IMR-90 (cell line): ENCODE measurements around the gene TNFRSF4. TPM values are rescaled to one million over a fixed set of nuclear protein-coding genes. Genes with fewer than 3 reads are reported as not detected.

ENCODE experiments used
- ATAC-seq: fragments of 200-7000 bp; cut with Tn5 transposase; 2 replicates; pipeline ENCODE4 v1.9.1; 2020; ENCODE audit warnings: low read depth, mild to moderate bottlenecking, moderate library complexity
- BruUV-seq: library from RNA; stranded (reverse); fragments of 400-500 nt; replicated peaks from 2 replicates; lab custom pipeline; 2021; lab: Mats Ljungman, UMichigan
- CTCF ChIA-PET: fragments of 300-600 bp; formaldehyde crosslinking; extraction: SDS; loops from one replicate; lab custom pipeline; 2021; ENCODE audit warnings: antibody characterized with exemption; lab: Yijun Ruan, JAX
- POLR2A ChIA-PET: fragments of 300-600 bp; sonication (Branson Sonifier 250); formaldehyde crosslinking; loops from one replicate; lab custom pipeline; 2022; ENCODE audit warnings: antibody characterized with exemption; ENCODE audit not compliant: unreplicated experiment; lab: Charles Lee
- DNase-seq: peaks from one replicate; pipeline ENCODE4 v3.0.0; 2013
- H2AFZ ChIP-seq: replicated peaks from 2 replicates; pipeline ENCODE3; 2013; ENCODE audit warnings: low read length, mild to moderate bottlenecking; ENCODE audit not compliant: poor library complexity
- H2AK5ac ChIP-seq: 2 replicates; pipeline ENCODE4 v1.6.1; 2013; ENCODE audit warnings: low read depth, low read length, inconsistent platforms
- H2AK9ac ChIP-seq: replicated peaks from 2 replicates; pipeline ENCODE3; 2013; ENCODE audit warnings: mild to moderate bottlenecking, low read depth, low read length, moderate library complexity; ENCODE audit not compliant: poor library complexity
- H2BK120ac ChIP-seq: 2 replicates; pipeline ENCODE4 v1.6.1; 2013; ENCODE audit warnings: low read depth, low read length, inconsistent platforms
- H2BK15ac ChIP-seq: 3 replicates; pipeline ENCODE4 v1.6.1; 2013; ENCODE audit warnings: low read depth, low read length, inconsistent platforms
- H2BK20ac ChIP-seq: 2 replicates; pipeline ENCODE4 v1.6.1; 2013; ENCODE audit warnings: low read depth, mild to moderate bottlenecking, inconsistent platforms, low read length, moderate library complexity
- H2BK5ac ChIP-seq: 2 replicates; pipeline ENCODE4 v1.6.1; 2013; ENCODE audit warnings: mild to moderate bottlenecking, low read depth, low read length, inconsistent platforms; ENCODE audit not compliant: poor library complexity, severe bottlenecking
- H3K14ac ChIP-seq: replicated peaks from 2 replicates; pipeline ENCODE4 v1.6.1; 2013; ENCODE audit warnings: low read depth, low read length, inconsistent platforms
- H3K18ac ChIP-seq: 2 replicates; pipeline ENCODE4 v1.6.1; 2013; ENCODE audit warnings: low read depth, low read length, control low read depth
- H3K23ac ChIP-seq: 2 replicates; pipeline ENCODE4 v1.6.1; 2013; ENCODE audit warnings: low read depth, low read length, inconsistent platforms
- H3K27ac ChIP-seq: 2 replicates; pipeline ENCODE4 v1.5.1; 2013; ENCODE audit warnings: mild to moderate bottlenecking, control low read depth, low read length; ENCODE audit not compliant: insufficient read depth
- H3K27me3 ChIP-seq: 2 replicates; pipeline ENCODE4 v1.6.1; 2013; ENCODE audit warnings: low read length; ENCODE audit not compliant: control insufficient read depth, insufficient read depth
- H3K36me3 ChIP-seq: 2 replicates; pipeline ENCODE4 v1.6.1; 2013; ENCODE audit warnings: low read length, mixed read lengths; ENCODE audit not compliant: control insufficient read depth, insufficient read depth
- H3K4ac ChIP-seq: 2 replicates; pipeline ENCODE4 v1.6.1; 2013; ENCODE audit warnings: low read depth, low read length, inconsistent platforms
- H3K4me1 ChIP-seq: 2 replicates; pipeline ENCODE4 v1.6.1; 2013; ENCODE audit warnings: low read length, mixed read lengths; ENCODE audit not compliant: control insufficient read depth, insufficient read depth
- H3K4me2 ChIP-seq: 2 replicates; pipeline ENCODE4 v1.6.1; 2013; ENCODE audit warnings: low read depth, mild to moderate bottlenecking, control low read depth, low read length, moderate library complexity
- H3K4me3 ChIP-seq: 2 replicates; pipeline ENCODE4 v1.5.1; 2013; ENCODE audit warnings: low read depth, mild to moderate bottlenecking, control low read depth, low read length, moderate library complexity; ENCODE audit not compliant: insufficient read depth
- H3K56ac ChIP-seq: 2 replicates; pipeline ENCODE4 v1.6.1; 2013; ENCODE audit warnings: low read length, inconsistent platforms; ENCODE audit not compliant: insufficient read depth; ENCODE audit errors: extremely low read depth
- H3K79me1 ChIP-seq, 2 experiments: 2 replicates each; pipeline ENCODE4 v1.6.1; 2013; ENCODE audit warnings: low read length in 2 of 2, inconsistent platforms in 1 of 2, low read depth in 1 of 2
- H3K9ac ChIP-seq: 2 replicates; pipeline ENCODE4 v1.6.1; 2013; ENCODE audit warnings: low read depth, low read length, control low read depth
- H3K9me1 ChIP-seq: 2 replicates; pipeline ENCODE4 v1.6.1; 2013; ENCODE audit warnings: low read length, inconsistent platforms; ENCODE audit not compliant: insufficient read depth
- H3K9me3 ChIP-seq: 2 replicates; pipeline ENCODE4 v1.6.1; 2013; ENCODE audit warnings: low read length; ENCODE audit not compliant: control insufficient read depth, insufficient read depth
- H4K20me1 ChIP-seq: 2 replicates; pipeline ENCODE4 v1.6.1; 2013; ENCODE audit warnings: low read length, inconsistent platforms; ENCODE audit not compliant: insufficient read depth
- H4K5ac ChIP-seq: 2 replicates; pipeline ENCODE4 v1.6.1; 2013; ENCODE audit warnings: mild to moderate bottlenecking, low read depth, low read length, control low read depth
- H4K8ac ChIP-seq, 2 experiments: 2 replicates each; pipeline ENCODE4 v1.6.1; 2013; ENCODE audit warnings: low read depth in 2 of 2, low read length in 2 of 2, control low read depth in 1 of 2, inconsistent platforms in 1 of 2
- H4K91ac ChIP-seq: 2 replicates; pipeline ENCODE4 v1.6.1; 2013; ENCODE audit warnings: low read depth, low read length, inconsistent platforms; ENCODE audit not compliant: insufficient read depth
- CHD1 ChIP-seq: IDR thresholded peaks from 2 replicates; pipeline ENCODE4 v1.6.1; 2012; ENCODE audit warnings: low read depth, low read length, improper control_type of control experiment
- MAFK ChIP-seq: IDR thresholded peaks from 2 replicates; pipeline ENCODE4 v1.6.1; 2012; ENCODE audit warnings: low read depth, low read length, improper control_type of control experiment
- WGBS, 2 experiments: methylation state at CpG; one replicate each; pipeline versions ENCODE4 v1.1.5 to v1.1.7; 2013; ENCODE audit warnings: missing lambda C conversion rate in 2 of 2; ENCODE audit not compliant: insufficient read length in 1 of 2; ENCODE audit errors: extremely low coverage in 2 of 2; 5-methylcytosine and 5-hydroxymethylcytosine counted together
- dilution Hi-C: fragments of 300-500 bp; cut with HindIII; formaldehyde crosslinking; loops from one replicate; pipeline ENCODE4 v1.14.3; 2018; ENCODE audit warnings: low sequenced_read_pairs; ENCODE audit not compliant: unreplicated experiment
- in situ Hi-C: fragments of 300-500 bp; cut with MboI; formaldehyde crosslinking; loops from 3 replicates; pipeline ENCODE4 v1.14.3; 2019; ENCODE audit warnings: low sequenced_read_pairs, inconsistent platforms, mixed read lengths
- intact Hi-C: fragments of 100-400 bp; cut with micrococcal nuclease; formaldehyde crosslinking; loops from 2 replicates; pipeline ENCODE4 v1.10.0; 2022
- polyA plus RNA-seq, 3 experiments: library from polyadenylated mRNA; depleted of rRNA; stranded (reverse); fragments of >200 nt; gene quantifications; 2 replicates each; pipeline ENCODE4 v1.2.3, GENCODE V29; 2012; ENCODE audit warnings: low replicate concordance in 1 of 3
- total RNA-seq: library from RNA; depleted of rRNA; stranded (reverse); fragments of >200 nt; gene quantifications from 2 replicates; pipeline ENCODE4 v1.2.3, GENCODE V29; 2012
- TF ChIP-seq, protein P1 (sequence below): fragments of 150-350 bp; IDR thresholded peaks from 2 replicates; pipeline ENCODE4 v1.6.1; 2017; ENCODE audit warnings: mild to moderate bottlenecking, antibody characterized with exemption, low read length, low read depth

TNFRSF4 gene
- total and polyA plus RNA-seq, 2 of the 4 experiments (the other 2 are of a cell fraction) = 0.15 TPM; not detected in 1

DNA sequence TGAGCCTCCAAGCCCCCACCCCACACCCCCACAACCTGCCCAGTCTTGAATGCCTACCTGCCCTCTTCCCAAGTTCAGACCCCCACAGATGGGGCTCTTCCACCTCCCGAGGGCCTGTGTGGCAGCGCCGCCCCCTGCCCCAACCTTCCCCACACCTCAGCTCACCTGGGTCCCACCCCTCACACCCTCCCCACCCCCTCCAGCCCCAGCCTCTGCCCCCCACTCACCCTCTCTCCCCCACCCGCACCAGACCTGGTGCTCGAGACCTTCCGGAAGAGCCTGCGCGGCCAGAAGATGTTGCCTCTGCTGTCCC lies 16.8 kb downstream of the TNFRSF4 start:
- dilution Hi-C loops (no loop called here), in situ Hi-C loops (no loop called here), intact Hi-C loops (no loop called here)
- WGBS, 2 experiments = 82% methylated on average over 6 of the region's 8 CpGs; no CpG with 5 or more reads in 1 of the 2 experiments
- ATAC-seq (no peak), DNase-seq (no peak)
- no peak overlapping the region for H2AFZ ChIP-seq
- CTCF ChIA-PET = no interaction called here
- H2BK120ac ChIP-seq = no peak overlapping the region
- no peaks in the 10 kb centered on the region for H3K9me1 ChIP-seq
- POLR2A ChIA-PET = no interaction called here
- no peak overlapping the region for H3K4me3 ChIP-seq
- no peak overlapping the region for H3K14ac ChIP-seq
- H3K9ac ChIP-seq = no peak overlapping the region
- no peak overlapping the region for H2AK9ac ChIP-seq
- peaks cover 11% of the 10 kb centered on the region for H3K9me3 ChIP-seq
- H3K4me1 ChIP-seq = no peaks in the 10 kb centered on the region
- no peak overlapping the region for H4K91ac ChIP-seq
- BruUV-seq = no TSS peak
- H3K4me2 ChIP-seq = no peak overlapping the region
- no peak overlapping the region for H2AK5ac ChIP-seq
- H3K56ac ChIP-seq = no peak overlapping the region
- no peaks in the 10 kb centered on the region; the same call in 1 of the 2 replicates for H3K27me3 ChIP-seq
- no peaks in the 10 kb centered on the region for H3K36me3 ChIP-seq
- H3K18ac ChIP-seq = no peak overlapping the region
- no peak overlapping the region for H4K5ac ChIP-seq
- H4K8ac ChIP-seq = no peak overlapping the region
- no peak overlapping the region for H3K4ac ChIP-seq
- H2BK5ac ChIP-seq = no peak overlapping the region
- H3K79me1 ChIP-seq = no peaks in the 10 kb centered on the region
- H2BK20ac ChIP-seq = no peak overlapping the region
- TF ChIP-seq CHD1 (no peak), MAFK (no peak)
- TF ChIP-seq, protein P1, sequence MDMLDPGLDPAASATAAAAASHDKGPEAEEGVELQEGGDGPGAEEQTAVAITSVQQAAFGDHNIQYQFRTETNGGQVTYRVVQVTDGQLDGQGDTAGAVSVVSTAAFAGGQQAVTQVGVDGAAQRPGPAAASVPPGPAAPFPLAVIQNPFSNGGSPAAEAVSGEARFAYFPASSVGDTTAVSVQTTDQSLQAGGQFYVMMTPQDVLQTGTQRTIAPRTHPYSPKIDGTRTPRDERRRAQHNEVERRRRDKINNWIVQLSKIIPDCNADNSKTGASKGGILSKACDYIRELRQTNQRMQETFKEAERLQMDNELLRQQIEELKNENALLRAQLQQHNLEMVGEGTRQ = no peak
- H4K20me1 ChIP-seq = no peaks in the 10 kb centered on the region
- H3K27ac ChIP-seq = no peak overlapping the region
- H2BK15ac ChIP-seq = no peak overlapping the region
- H3K23ac ChIP-seq = no peak overlapping the region
